Neural cell (in vitro differentiated cells): Measurements from ENCODE around the gene SMG9. TPM values are rescaled to one million over a fixed set of nuclear protein-coding genes. Genes with fewer than 3 reads are reported as not detected.

Experiments
- H2AFZ ChIP-seq: fragments of 200-600, 300-800 bp; sonication (generic), shearing (Covaris generic); 2 replicates; pipeline ENCODE4 v1.6.0; 2014; ENCODE audit warnings: low read depth, mild to moderate bottlenecking, antibody characterized with exemption, low read length, moderate library complexity
- H3F3A ChIP-seq: fragments of 200-600 bp; shearing (Covaris generic); 2 replicates; pipeline ENCODE4 v1.6.1; 2016; ENCODE audit warnings: mild to moderate bottlenecking, moderate library complexity, mixed read lengths, antibody characterized with exemption, low read length; ENCODE audit not compliant: insufficient read depth, poor library complexity, severe bottlenecking
- H3K27ac ChIP-seq: fragments of 200-600, 300-800 bp; sonication (generic), shearing (Covaris generic); 2 replicates; pipeline ENCODE4 v1.5.1; 2014; ENCODE audit warnings: mild to moderate bottlenecking, low read length, moderate library complexity
- H3K27me3 ChIP-seq: fragments of 300-800, 200-600 bp; sonication (generic), shearing (Covaris generic); 2 replicates; pipeline ENCODE4 v1.6.0; 2014; ENCODE audit warnings: mild to moderate bottlenecking, low read depth, low read length, moderate library complexity; ENCODE audit not compliant: insufficient read depth
- H3K36me3 ChIP-seq: fragments of 300-800, 200-600 bp; sonication (generic), shearing (Covaris generic); 2 replicates; pipeline ENCODE4 v1.5.1; 2014; ENCODE audit warnings: mild to moderate bottlenecking, antibody characterized with exemption, low read length, moderate library complexity; ENCODE audit not compliant: insufficient read depth
- H3K4me2 ChIP-seq: fragments of 300-800, 200-600 bp; sonication (generic), shearing (Covaris generic); 2 replicates; pipeline ENCODE4 v1.6.0; 2014; ENCODE audit warnings: mild to moderate bottlenecking, low read length
- H3K4me3 ChIP-seq: fragments of 300-800, 200-600 bp; sonication (generic), shearing (Covaris generic); 2 replicates; pipeline ENCODE4 v1.5.1; 2014; ENCODE audit warnings: mild to moderate bottlenecking, low read length, moderate library complexity
- H3K79me2 ChIP-seq: fragments of 200-600 bp; shearing (Covaris generic); replicated peaks from 2 replicates; pipeline ENCODE4 v1.6.0; 2014; ENCODE audit warnings: mild to moderate bottlenecking, low read length, moderate library complexity; ENCODE audit not compliant: insufficient read depth
- H3K9ac ChIP-seq: fragments of 300-800, 200-600 bp; sonication (generic), shearing (Covaris generic); 2 replicates; pipeline ENCODE4 v1.6.1; 2016; ENCODE audit warnings: mild to moderate bottlenecking, low read length, mixed read lengths
- H3K9me2 ChIP-seq: fragments of 200-600 bp; shearing (Covaris generic); 2 replicates; pipeline ENCODE4 v1.6.1; 2016; ENCODE audit warnings: mild to moderate bottlenecking, low read length, mixed read lengths; ENCODE audit not compliant: insufficient read depth
- H3K9me3 ChIP-seq: fragments of 200-600, 300-800 bp; sonication (generic), shearing (Covaris generic); 2 replicates; pipeline ENCODE4 v1.6.1; 2016; ENCODE audit warnings: mild to moderate bottlenecking, mixed run types, low read length, moderate library complexity, mixed read lengths
- H4K20me1 ChIP-seq: fragments of 200-600 bp; shearing (Covaris generic); 2 replicates; pipeline ENCODE4 v1.6.1; 2016; ENCODE audit warnings: mild to moderate bottlenecking, mixed run types; ENCODE audit not compliant: insufficient read depth
- EP300 ChIP-seq: fragments of 450-650 bp; conservative IDR thresholded peaks from 2 replicates; pipeline ENCODE4 v1.6.1; 2014; ENCODE audit warnings: antibody characterized with exemption, mild to moderate bottlenecking, moderate library complexity; ENCODE audit not compliant: poor library complexity, severe bottlenecking
- EZH2 ChIP-seq: fragments of 200-600, 300-800 bp; shearing (Covaris generic), sonication (generic); IDR thresholded peaks from 2 replicates; pipeline ENCODE4 v1.6.1; 2014; ENCODE audit warnings: antibody characterized with exemption, low read length, borderline replicate concordance, mild to moderate bottlenecking; ENCODE audit not compliant: insufficient read depth, poor library complexity, severe bottlenecking
- MXI1 ChIP-seq: fragments of 450-650 bp; conservative IDR thresholded peaks from 2 replicates; pipeline ENCODE4 v1.6.1; 2014; ENCODE audit warnings: antibody characterized with exemption, mild to moderate bottlenecking; ENCODE audit not compliant: poor library complexity, severe bottlenecking
- POLR2AphosphoS5 ChIP-seq: IDR thresholded peaks from 2 replicates; pipeline ENCODE4 v1.6.1; 2012
- RAD21 ChIP-seq: fragments of 450-650 bp; conservative IDR thresholded peaks from 2 replicates; pipeline ENCODE4 v1.6.1; 2014; ENCODE audit warnings: antibody characterized with exemption, mild to moderate bottlenecking, moderate library complexity
- SMC3 ChIP-seq: fragments of 450-650 bp; conservative IDR thresholded peaks from 2 replicates; pipeline ENCODE4 v1.6.1; 2014; ENCODE audit warnings: antibody characterized with exemption, mild to moderate bottlenecking, moderate library complexity; ENCODE audit not compliant: poor library complexity
- TAF1 ChIP-seq: IDR thresholded peaks from 2 replicates; pipeline ENCODE4 v1.6.1; 2012; ENCODE audit warnings: low read depth
- polyA plus RNA-seq: library from polyadenylated mRNA; depleted of rRNA; stranded (reverse); fragments of >200 nt; gene quantifications from 2 replicates; pipeline ENCODE4 v1.2.3, GENCODE V29; 2014
- TF ChIP-seq, protein P1 (sequence below): fragments of 450-650 bp; IDR thresholded peaks from 2 replicates; pipeline ENCODE4 v1.5.1; 2014; ENCODE audit warnings: antibody characterized with exemption, mild to moderate bottlenecking, moderate library complexity; ENCODE audit not compliant: poor library complexity, severe bottlenecking
- TF ChIP-seq, protein P2 (sequence below): IDR thresholded peaks from 2 replicates; pipeline ENCODE4 v1.6.1; 2012; ENCODE audit warnings: borderline replicate concordance

SMG9 gene
- polyA plus RNA-seq, 1 donor from 2014 or later, result 33.0 TPM

DNA sequence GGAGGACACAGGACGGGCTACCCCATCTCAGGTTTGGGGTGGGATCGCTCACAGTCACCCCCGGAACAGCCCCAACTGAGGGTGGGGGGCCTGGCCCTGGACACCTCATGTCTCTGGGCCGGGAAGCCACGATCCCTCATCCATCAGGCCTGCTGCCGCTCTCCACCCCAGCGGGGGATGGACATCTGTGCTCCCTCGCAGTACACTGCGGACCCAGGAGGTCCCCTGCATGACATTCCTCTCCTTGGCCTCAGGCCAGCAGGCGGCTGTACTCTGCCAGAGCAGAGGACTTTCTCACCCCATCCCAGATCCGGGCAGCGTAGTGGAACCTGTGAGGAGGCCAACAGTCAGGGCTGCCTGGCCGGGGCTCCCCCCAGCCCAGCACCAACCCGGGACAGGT, 23.4 kb downstream of the SMG9 start:
- no peaks in the 10 kb centered on the region for H3K9me3 ChIP-seq
- no peak overlapping the region for H3K4me3 ChIP-seq
- H2AFZ ChIP-seq, result no peak overlapping the region
- peaks cover 3% of the 10 kb centered on the region for H3K36me3 ChIP-seq
- H3K79me2 ChIP-seq, result no peaks in the 10 kb centered on the region
- no peak overlapping the region for H3K27ac ChIP-seq
- no peak overlapping the region for H3K9ac ChIP-seq
- no peaks in the 10 kb centered on the region for H3K27me3 ChIP-seq
- H3F3A ChIP-seq, result no peaks in the 10 kb centered on the region
- H4K20me1 ChIP-seq, result no peaks in the 10 kb centered on the region
- H3K4me2 ChIP-seq, result no peak overlapping the region
- no peak for TF ChIP-seq TAF1
- TF ChIP-seq MXI1, result no peak
- TF ChIP-seq, protein P1, sequence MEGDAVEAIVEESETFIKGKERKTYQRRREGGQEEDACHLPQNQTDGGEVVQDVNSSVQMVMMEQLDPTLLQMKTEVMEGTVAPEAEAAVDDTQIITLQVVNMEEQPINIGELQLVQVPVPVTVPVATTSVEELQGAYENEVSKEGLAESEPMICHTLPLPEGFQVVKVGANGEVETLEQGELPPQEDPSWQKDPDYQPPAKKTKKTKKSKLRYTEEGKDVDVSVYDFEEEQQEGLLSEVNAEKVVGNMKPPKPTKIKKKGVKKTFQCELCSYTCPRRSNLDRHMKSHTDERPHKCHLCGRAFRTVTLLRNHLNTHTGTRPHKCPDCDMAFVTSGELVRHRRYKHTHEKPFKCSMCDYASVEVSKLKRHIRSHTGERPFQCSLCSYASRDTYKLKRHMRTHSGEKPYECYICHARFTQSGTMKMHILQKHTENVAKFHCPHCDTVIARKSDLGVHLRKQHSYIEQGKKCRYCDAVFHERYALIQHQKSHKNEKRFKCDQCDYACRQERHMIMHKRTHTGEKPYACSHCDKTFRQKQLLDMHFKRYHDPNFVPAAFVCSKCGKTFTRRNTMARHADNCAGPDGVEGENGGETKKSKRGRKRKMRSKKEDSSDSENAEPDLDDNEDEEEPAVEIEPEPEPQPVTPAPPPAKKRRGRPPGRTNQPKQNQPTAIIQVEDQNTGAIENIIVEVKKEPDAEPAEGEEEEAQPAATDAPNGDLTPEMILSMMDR, result no peak
- TF ChIP-seq EZH2, result no peak
- no peak for TF ChIP-seq RAD21
- no peak for TF ChIP-seq POLR2AphosphoS5
- TF ChIP-seq SMC3, result no peak
- TF ChIP-seq EP300, result no peak
- TF ChIP-seq, protein P2, sequence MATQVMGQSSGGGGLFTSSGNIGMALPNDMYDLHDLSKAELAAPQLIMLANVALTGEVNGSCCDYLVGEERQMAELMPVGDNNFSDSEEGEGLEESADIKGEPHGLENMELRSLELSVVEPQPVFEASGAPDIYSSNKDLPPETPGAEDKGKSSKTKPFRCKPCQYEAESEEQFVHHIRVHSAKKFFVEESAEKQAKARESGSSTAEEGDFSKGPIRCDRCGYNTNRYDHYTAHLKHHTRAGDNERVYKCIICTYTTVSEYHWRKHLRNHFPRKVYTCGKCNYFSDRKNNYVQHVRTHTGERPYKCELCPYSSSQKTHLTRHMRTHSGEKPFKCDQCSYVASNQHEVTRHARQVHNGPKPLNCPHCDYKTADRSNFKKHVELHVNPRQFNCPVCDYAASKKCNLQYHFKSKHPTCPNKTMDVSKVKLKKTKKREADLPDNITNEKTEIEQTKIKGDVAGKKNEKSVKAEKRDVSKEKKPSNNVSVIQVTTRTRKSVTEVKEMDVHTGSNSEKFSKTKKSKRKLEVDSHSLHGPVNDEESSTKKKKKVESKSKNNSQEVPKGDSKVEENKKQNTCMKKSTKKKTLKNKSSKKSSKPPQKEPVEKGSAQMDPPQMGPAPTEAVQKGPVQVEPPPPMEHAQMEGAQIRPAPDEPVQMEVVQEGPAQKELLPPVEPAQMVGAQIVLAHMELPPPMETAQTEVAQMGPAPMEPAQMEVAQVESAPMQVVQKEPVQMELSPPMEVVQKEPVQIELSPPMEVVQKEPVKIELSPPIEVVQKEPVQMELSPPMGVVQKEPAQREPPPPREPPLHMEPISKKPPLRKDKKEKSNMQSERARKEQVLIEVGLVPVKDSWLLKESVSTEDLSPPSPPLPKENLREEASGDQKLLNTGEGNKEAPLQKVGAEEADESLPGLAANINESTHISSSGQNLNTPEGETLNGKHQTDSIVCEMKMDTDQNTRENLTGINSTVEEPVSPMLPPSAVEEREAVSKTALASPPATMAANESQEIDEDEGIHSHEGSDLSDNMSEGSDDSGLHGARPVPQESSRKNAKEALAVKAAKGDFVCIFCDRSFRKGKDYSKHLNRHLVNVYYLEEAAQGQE, result no peak
- H3K9me2 ChIP-seq, result no peaks in the 10 kb centered on the region

DNA sequence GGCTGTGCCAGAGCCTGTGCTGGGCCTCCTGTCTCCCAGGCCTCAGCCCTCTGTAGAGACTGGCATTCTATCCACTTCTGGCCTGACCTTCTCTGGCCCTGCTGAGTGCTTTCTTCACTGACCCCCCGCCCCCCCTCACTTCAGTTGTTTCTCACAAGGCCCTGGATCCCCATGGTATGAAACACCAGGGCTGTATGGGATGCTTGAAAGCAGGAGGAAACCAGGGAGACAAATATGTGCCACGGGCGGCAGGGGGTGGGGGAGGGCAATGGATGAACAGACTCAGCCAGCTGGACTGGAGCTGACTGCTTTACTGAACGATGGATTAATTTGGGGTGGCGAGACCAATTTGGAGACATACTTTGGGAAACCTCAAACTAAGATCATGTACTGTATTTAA, 24.8 kb downstream of the SMG9 start:
- no peaks in the 10 kb centered on the region for H3K9me3 ChIP-seq
- no peaks in the 10 kb centered on the region for H3F3A ChIP-seq
- H3K36me3 ChIP-seq, result no peaks in the 10 kb centered on the region
- H2AFZ ChIP-seq, result no peak overlapping the region
- H3K4me2 ChIP-seq, result no peak overlapping the region
- H3K9ac ChIP-seq, result no peak overlapping the region
- no peaks in the 10 kb centered on the region for H3K9me2 ChIP-seq
- no peaks in the 10 kb centered on the region for H4K20me1 ChIP-seq
- no peaks in the 10 kb centered on the region for H3K79me2 ChIP-seq
- H3K27me3 ChIP-seq, result no peaks in the 10 kb centered on the region
- H3K4me3 ChIP-seq, result no peak overlapping the region
- TF ChIP-seq, protein P2, result no peak
- TF ChIP-seq EZH2, result no peak
- H3K27ac ChIP-seq, result no peak overlapping the region
